ENCODE measurements around the gene TRIM47.
A peak's percentile ranks its signal among the peaks of the same experiment; 100 is the strongest.
"Not testable (repeated sequence)": the region's sequence is repeated elsewhere in the genome, so short reads cannot be mapped to it uniquely, and the experiment has no call there.

TRIM47 gene

GRCh38 chr17:75870228-75870627, 8.2 kb downstream of the TRIM47 start:
- peak overlapping the region; percentile 62 for H3K27ac ChIP-seq (ENCODE audit: low read depth, low read length)
- peaks cover 0 to 20% (median 0%) of the 10 kb centered on the region in 5 donors for H3K27me3 ChIP-seq (ENCODE audit: control insufficient read depth in 5 of 5, insufficient read depth in 4 of 5, low read length in 5 of 5)
- H3K4me1 ChIP-seq (ENCODE audit: control insufficient read depth in 5 of 5, insufficient read depth in 5 of 5, low read length in 5 of 5): peaks cover 10 to 44% (median 33%) of the 10 kb centered on the region in 5 donors
- H3K9ac ChIP-seq (ENCODE audit: low read length in 5 of 5): peak overlapping the region in 2 of 5 donors; percentile 25 to 37
- H3K4me3 ChIP-seq (ENCODE audit: low read depth in 1 of 5, low read length in 5 of 5): peak overlapping the region in 2 of 5 donors; percentile 27 to 34
- H3K9me3 ChIP-seq (ENCODE audit: control insufficient read depth in 5 of 5, low read length in 5 of 5): not testable (repeated sequence)
- H3K36me3 ChIP-seq (ENCODE audit: control insufficient read depth in 5 of 5, insufficient read depth in 5 of 5, low read length in 5 of 5): peaks cover 0 to 15% (median 12%) of the 10 kb centered on the region in 5 donors

- Histone ChIP-seq H3K36me3 (ENCODE audit: control insufficient read depth in 5 of 5, insufficient read depth in 5 of 5, low read length in 5 of 5) (peaks cover 0 to 10% (median 5%) of the 10 kb centered on the region in 5 donors), H3K9me3 (ENCODE audit: control insufficient read depth in 5 of 5, low read length in 5 of 5) (no peaks in the 10 kb centered on the region), H3K4me3 (ENCODE audit: low read depth in 1 of 5, low read length in 5 of 5) (peak overlapping the region in 2 of 5 donors; percentile 27 to 34), H3K27ac (ENCODE audit: low read depth, low read length) (peak overlapping the region; percentile 62), H3K27me3 (ENCODE audit: control insufficient read depth in 5 of 5, insufficient read depth in 4 of 5, low read length in 5 of 5) (peaks cover 0 to 16% (median 0%) of the 10 kb centered on the region in 5 donors), H3K4me1 (ENCODE audit: control insufficient read depth in 5 of 5, insufficient read depth in 5 of 5, low read length in 5 of 5) (peaks cover 13 to 42% (median 33%) of the 10 kb centered on the region in 5 donors), H3K9ac (ENCODE audit: low read length in 5 of 5) (peak overlapping the region in 4 of 5 donors; percentile 25 to 48 (median 41))
Measured at GRCh38 chr17:75869282-75870141, 8.9 kb downstream of the TRIM47 start.

- not testable (repeated sequence) for H3K9me3 ChIP-seq (ENCODE audit: control insufficient read depth in 5 of 5, low read length in 5 of 5); H3K4me3 ChIP-seq (ENCODE audit: low read depth in 1 of 5, low read length in 5 of 5); H3K36me3 ChIP-seq (ENCODE audit: control insufficient read depth in 5 of 5, insufficient read depth in 5 of 5, low read length in 5 of 5); H3K9ac ChIP-seq (ENCODE audit: low read length in 5 of 5)
- Histone ChIP-seq H3K27me3 (ENCODE audit: control insufficient read depth in 5 of 5, insufficient read depth in 4 of 5, low read length in 5 of 5) (peaks cover 0 to 16% (median 0%) of the 10 kb centered on the region in 5 donors), H3K4me1 (ENCODE audit: control insufficient read depth in 5 of 5, insufficient read depth in 5 of 5, low read length in 5 of 5) (peaks cover 18 to 43% (median 37%) of the 10 kb centered on the region in 5 donors), H3K27ac (ENCODE audit: low read depth, low read length) (peak overlapping the region; percentile 62)
Measured at GRCh38 chr17:75868730-75869281, 9.6 kb downstream of the TRIM47 start.

- peaks cover 9 to 28% (median 21%) of the 10 kb centered on the region in 5 donors for H3K4me1 ChIP-seq (ENCODE audit: control insufficient read depth in 5 of 5, insufficient read depth in 5 of 5, low read length in 5 of 5)
- not testable (repeated sequence) for H3K36me3 ChIP-seq (ENCODE audit: control insufficient read depth in 5 of 5, insufficient read depth in 5 of 5, low read length in 5 of 5); H3K9me3 ChIP-seq (ENCODE audit: control insufficient read depth in 5 of 5, low read length in 5 of 5); H3K9ac ChIP-seq (ENCODE audit: low read length in 5 of 5); H3K4me3 ChIP-seq (ENCODE audit: low read depth in 1 of 5, low read length in 5 of 5)
- peaks cover 0 to 13% (median 0%) of the 10 kb centered on the region in 5 donors for H3K27me3 ChIP-seq (ENCODE audit: control insufficient read depth in 5 of 5, insufficient read depth in 4 of 5, low read length in 5 of 5)
- peak overlapping the region; percentile 23 for H3K27ac ChIP-seq (ENCODE audit: low read depth, low read length)
Measured at GRCh38 chr17:75865404-75866188, 12.8 kb downstream of the TRIM47 start.

- H3K36me3 ChIP-seq (ENCODE audit: control insufficient read depth in 5 of 5, insufficient read depth in 5 of 5, low read length in 5 of 5); H3K4me3 ChIP-seq (ENCODE audit: low read depth in 1 of 5, low read length in 5 of 5); H3K9me3 ChIP-seq (ENCODE audit: control insufficient read depth in 5 of 5, low read length in 5 of 5): not testable (repeated sequence)
- H3K4me1 ChIP-seq (ENCODE audit: control insufficient read depth in 5 of 5, insufficient read depth in 5 of 5, low read length in 5 of 5): peaks cover 9 to 26% (median 19%) of the 10 kb centered on the region in 5 donors
- H3K27ac ChIP-seq (ENCODE audit: low read depth, low read length): peak overlapping the region; percentile 23
- H3K9ac ChIP-seq (ENCODE audit: low read length in 5 of 5): peak overlapping the region in 1 of 5 donors; percentile 51
- H3K27me3 ChIP-seq (ENCODE audit: control insufficient read depth in 5 of 5, insufficient read depth in 4 of 5, low read length in 5 of 5): peaks cover 0 to 12% (median 0%) of the 10 kb centered on the region in 5 donors
Measured at GRCh38 chr17:75864887-75865286, 13.5 kb downstream of the TRIM47 start.

- peak overlapping the region; percentile 23 for H3K27ac ChIP-seq (ENCODE audit: low read depth, low read length)
- H3K4me1 ChIP-seq (ENCODE audit: control insufficient read depth in 5 of 5, insufficient read depth in 5 of 5, low read length in 5 of 5): peaks cover 9 to 22% (median 14%) of the 10 kb centered on the region in 5 donors
- no peaks in the 10 kb centered on the region for H3K36me3 ChIP-seq (ENCODE audit: control insufficient read depth in 5 of 5, insufficient read depth in 5 of 5, low read length in 5 of 5)
- no peaks in the 10 kb centered on the region for H3K9me3 ChIP-seq (ENCODE audit: control insufficient read depth in 5 of 5, low read length in 5 of 5)
- H3K4me3 ChIP-seq (ENCODE audit: low read depth in 1 of 5, low read length in 5 of 5): peak overlapping the region in 1 of 5 donors; percentile 6
- H3K9ac ChIP-seq (ENCODE audit: low read length in 5 of 5): peak overlapping the region in 1 of 5 donors; percentile 51
- peaks cover 0 to 8% (median 0%) of the 10 kb centered on the region in 5 donors for H3K27me3 ChIP-seq (ENCODE audit: control insufficient read depth in 5 of 5, insufficient read depth in 4 of 5, low read length in 5 of 5)
Measured at GRCh38 chr17:75864448-75864871, 13.9 kb downstream of the TRIM47 start.

GRCh38 chr17:75861927-75862317, 16.5 kb downstream of the TRIM47 start:
- Histone ChIP-seq H3K36me3 (ENCODE audit: control insufficient read depth in 5 of 5, insufficient read depth in 5 of 5, low read length in 5 of 5) (no peaks in the 10 kb centered on the region), H3K9me3 (ENCODE audit: control insufficient read depth in 5 of 5, low read length in 5 of 5) (no peaks in the 10 kb centered on the region), H3K27ac (ENCODE audit: low read depth, low read length) (no peak overlapping the region), H3K4me1 (ENCODE audit: control insufficient read depth in 5 of 5, insufficient read depth in 5 of 5, low read length in 5 of 5) (peaks cover 7 to 28% (median 9%) of the 10 kb centered on the region in 5 donors), H3K27me3 (ENCODE audit: control insufficient read depth in 5 of 5, insufficient read depth in 4 of 5, low read length in 5 of 5) (no peaks in the 10 kb centered on the region), H3K4me3 (ENCODE audit: low read depth in 1 of 5, low read length in 5 of 5) (no peak overlapping the region), H3K9ac (ENCODE audit: low read length in 5 of 5) (no peak overlapping the region)

GRCh38 chr17:75859358-75859757, 19.0 kb downstream of the TRIM47 start:
- Histone ChIP-seq H3K4me1 (ENCODE audit: control insufficient read depth in 5 of 5, insufficient read depth in 5 of 5, low read length in 5 of 5) (peaks cover 7 to 33% (median 15%) of the 10 kb centered on the region in 5 donors), H3K27ac (ENCODE audit: low read depth, low read length) (peak overlapping the region; percentile 54)
- H3K36me3 ChIP-seq (ENCODE audit: control insufficient read depth in 5 of 5, insufficient read depth in 5 of 5, low read length in 5 of 5); H3K9me3 ChIP-seq (ENCODE audit: control insufficient read depth in 5 of 5, low read length in 5 of 5); H3K27me3 ChIP-seq (ENCODE audit: control insufficient read depth in 5 of 5, insufficient read depth in 4 of 5, low read length in 5 of 5); H3K4me3 ChIP-seq (ENCODE audit: low read depth in 1 of 5, low read length in 5 of 5); H3K9ac ChIP-seq (ENCODE audit: low read length in 5 of 5): not testable (repeated sequence)

GRCh38 chr17:75856062-75856756, 22.2 kb downstream of the TRIM47 start:
- H3K4me1 ChIP-seq (ENCODE audit: control insufficient read depth in 5 of 5, insufficient read depth in 5 of 5, low read length in 5 of 5): peaks cover 11 to 45% (median 31%) of the 10 kb centered on the region in 5 donors
- H3K9ac ChIP-seq (ENCODE audit: low read length in 5 of 5): peak overlapping the region; percentile 68 to 93 (median 87)
- peak overlapping the region; percentile 71 to 87 (median 82) for H3K4me3 ChIP-seq (ENCODE audit: low read depth in 1 of 5, low read length in 5 of 5)
- peaks cover 0 to 6% (median 4%) of the 10 kb centered on the region in 5 donors for H3K36me3 ChIP-seq (ENCODE audit: control insufficient read depth in 5 of 5, insufficient read depth in 5 of 5, low read length in 5 of 5)
- peak overlapping the region; percentile 94 for H3K27ac ChIP-seq (ENCODE audit: low read depth, low read length)
- no peaks in the 10 kb centered on the region for H3K9me3 ChIP-seq (ENCODE audit: control insufficient read depth in 5 of 5, low read length in 5 of 5)
- H3K27me3 ChIP-seq (ENCODE audit: control insufficient read depth in 5 of 5, insufficient read depth in 4 of 5, low read length in 5 of 5): peaks cover 0 to 2% (median 0%) of the 10 kb centered on the region in 5 donors
